GM18951 (cell line): ENCODE measurements around the gene PGGHG.
A peak's percentile ranks its signal among the peaks of the same experiment; 100 is the strongest.

Experiments
- POLR2A ChIP-seq: IDR thresholded peaks from 4 replicates; pipeline ENCODE4 v1.6.1; 2011; ENCODE audit warnings: mild to moderate bottlenecking; ENCODE audit not compliant: insufficient read length, insufficient read depth; ENCODE audit errors: extremely low read depth
- in situ Hi-C: fragments of 300-500 bp; cut with MboI; formaldehyde crosslinking; loops from one replicate; pipeline ENCODE4 v1.12.0; 2022; ENCODE audit warnings: low sequenced_read_pairs, mixed read lengths, inconsistent platforms; ENCODE audit not compliant: unreplicated experiment

PGGHG gene

GRCh38 chr11:288478-289397, at the start of gene PGGHG:
PGGHG (plus strand) TSS chr11:289126; CDS start chr11:289817, 691 bp downstream.
- peak; percentile 68 for TF ChIP-seq POLR2A
- in situ Hi-C loops: no loop called here

GRCh38 chr11:240315-240714, 48.6 kb upstream of the PGGHG start:
- in situ Hi-C loops: no loop called here
- TF ChIP-seq POLR2A: no peak

- in situ Hi-C loops: no loop called here
- TF ChIP-seq POLR2A: no peak
Measured at GRCh38 chr11:241634-242033, 47.3 kb upstream of the PGGHG start.

- TF ChIP-seq POLR2A: no peak
- in situ Hi-C loops: no loop called here
Measured at GRCh38 chr11:244376-244775, 44.5 kb upstream of the PGGHG start.

GRCh38 chr11:249062-249461, 39.9 kb upstream of the PGGHG start:
- TF ChIP-seq POLR2A: no peak

GRCh38 chr11:250274-250673, 38.7 kb upstream of the PGGHG start:
- TF ChIP-seq POLR2A: no peak
- in situ Hi-C loops: no loop called here

More at GRCh38 chr11:249062-249461, 39.9 kb upstream of the PGGHG start:
- in situ Hi-C loops: no loop called here

GRCh38 chr11:250740-251299, 38.1 kb upstream of the PGGHG start:
- in situ Hi-C loops: no loop called here
- no peak for TF ChIP-seq POLR2A

- in situ Hi-C loops: no loop called here
Measured at GRCh38 chr11:251550-251949, 37.4 kb upstream of the PGGHG start.

GRCh38 chr11:252666-253065, 36.3 kb upstream of the PGGHG start:
- in situ Hi-C loops: no loop called here
- TF ChIP-seq POLR2A: no peak

More at GRCh38 chr11:251550-251949, 37.4 kb upstream of the PGGHG start:
- no peak for TF ChIP-seq POLR2A

- no peak for TF ChIP-seq POLR2A
- in situ Hi-C loops: no loop called here
Measured at GRCh38 chr11:253160-253885, 35.6 kb upstream of the PGGHG start.

- TF ChIP-seq POLR2A: no peak
- in situ Hi-C loops: no loop called here
Measured at GRCh38 chr11:253886-254270, 35.0 kb upstream of the PGGHG start.

GRCh38 chr11:255176-255575, 33.8 kb upstream of the PGGHG start:
- TF ChIP-seq POLR2A: no peak
- in situ Hi-C loops: no loop called here

GRCh38 chr11:255816-256215, 33.1 kb upstream of the PGGHG start:
- TF ChIP-seq POLR2A: no peak
- in situ Hi-C loops: no loop called here
